H9 (cell line): ENCODE results near the gene TRABD2B. TPM values are rescaled to one million over a fixed set of nuclear protein-coding genes. Genes with fewer than 3 reads are reported as not detected.

Experiments
- DNase-seq: peaks from one replicate; pipeline ENCODE4 v3.0.0-alpha.2; 2017
- H2AFZ ChIP-seq: one replicate; pipeline ENCODE4 v1.6.1; 2013; ENCODE audit warnings: mild to moderate bottlenecking, low read length, control low read depth, moderate library complexity
- H2AK5ac ChIP-seq: 2 replicates; pipeline ENCODE4 v1.6.1; 2013; ENCODE audit warnings: low read length, control low read depth, mixed read lengths; ENCODE audit not compliant: insufficient read length
- H2BK120ac ChIP-seq: one replicate; pipeline ENCODE4 v1.6.1; 2013; ENCODE audit warnings: low read depth, mild to moderate bottlenecking, low read length, control low read depth, inconsistent platforms; ENCODE audit not compliant: poor library complexity, severe bottlenecking
- H2BK12ac ChIP-seq: 2 replicates; pipeline ENCODE4 v1.6.1; 2013; ENCODE audit warnings: low read length, control low read depth, mixed read lengths, low read depth; ENCODE audit not compliant: insufficient read length
- H2BK15ac ChIP-seq: 2 replicates; pipeline ENCODE4 v1.6.1; 2013; ENCODE audit warnings: low read depth, low read length, control low read depth
- H2BK20ac ChIP-seq: one replicate; pipeline ENCODE4 v1.6.1; 2013; ENCODE audit warnings: low read depth, mild to moderate bottlenecking, low read length, control low read depth, inconsistent platforms; ENCODE audit not compliant: poor library complexity, severe bottlenecking
- H2BK5ac ChIP-seq: 2 replicates; pipeline ENCODE4 v1.6.1; 2013; ENCODE audit warnings: low read length, control low read depth, mixed read lengths; ENCODE audit not compliant: insufficient read length
- H3K14ac ChIP-seq: 2 replicates; pipeline ENCODE4 v1.6.1; 2013; ENCODE audit warnings: low read length, control low read depth; ENCODE audit not compliant: insufficient read depth
- H3K18ac ChIP-seq: 2 replicates; pipeline ENCODE4 v1.6.1; 2013; ENCODE audit warnings: low read depth, mild to moderate bottlenecking, mixed read lengths, low read length, control low read depth; ENCODE audit not compliant: insufficient read length
- H3K23ac ChIP-seq: 2 replicates; pipeline ENCODE4 v1.6.1; 2013; ENCODE audit warnings: low read length, control low read depth, mixed read lengths, low read depth; ENCODE audit not compliant: insufficient read length
- H3K23me2 ChIP-seq: 2 replicates; pipeline ENCODE4 v1.6.1; 2013; ENCODE audit warnings: low read depth, mild to moderate bottlenecking, mixed read lengths, low read length, control low read depth; ENCODE audit not compliant: insufficient read length, poor library complexity, severe bottlenecking
- H3K27ac ChIP-seq: 2 replicates; pipeline ENCODE4 v1.5.1; 2013; ENCODE audit warnings: low read length, control low read depth, mixed read lengths, low read depth; ENCODE audit not compliant: insufficient read length
- H3K27me3 ChIP-seq: 2 replicates; pipeline ENCODE4 v1.6.1; 2013; ENCODE audit warnings: low read length, control low read depth, inconsistent platforms; ENCODE audit not compliant: insufficient read depth
- H3K4ac ChIP-seq: 2 replicates; pipeline ENCODE4 v1.6.1; 2013; ENCODE audit warnings: low read depth, mild to moderate bottlenecking, control low read depth, inconsistent platforms, low read length, moderate library complexity
- H3K4me1 ChIP-seq: 2 replicates; pipeline ENCODE4 v1.6.1; 2013; ENCODE audit warnings: low read length, control low read depth, inconsistent platforms; ENCODE audit not compliant: insufficient read depth
- H3K4me2 ChIP-seq: 2 replicates; pipeline ENCODE4 v1.6.1; 2013; ENCODE audit warnings: low read length, control low read depth, mixed read lengths; ENCODE audit not compliant: insufficient read length, insufficient read depth
- H3K56ac ChIP-seq: 2 replicates; pipeline ENCODE4 v1.6.1; 2013; ENCODE audit warnings: low read depth, mild to moderate bottlenecking, mixed read lengths, low read length, control low read depth; ENCODE audit not compliant: insufficient read length
- H3K79me1 ChIP-seq: 2 replicates; pipeline ENCODE4 v1.6.1; 2013; ENCODE audit warnings: low read depth, mild to moderate bottlenecking, moderate library complexity, low read length, control low read depth, inconsistent platforms; ENCODE audit not compliant: insufficient read depth, poor library complexity, severe bottlenecking
- H3K79me2 ChIP-seq: 2 replicates; pipeline ENCODE4 v1.6.1; 2013; ENCODE audit warnings: low read length, control low read depth, inconsistent platforms; ENCODE audit not compliant: insufficient read depth
- H3K9ac ChIP-seq: 2 replicates; pipeline ENCODE4 v1.6.1; 2013; ENCODE audit warnings: low read length, control low read depth, mixed read lengths; ENCODE audit not compliant: insufficient read length; ENCODE audit errors: extremely low read depth
- H3K9me3 ChIP-seq: one replicate; pipeline ENCODE4 v1.6.1; 2013; ENCODE audit warnings: low read depth, low read length, inconsistent platforms; ENCODE audit not compliant: control insufficient read depth
- H3T11ph ChIP-seq: one replicate; pipeline ENCODE4 v1.6.1; 2013; ENCODE audit warnings: mild to moderate bottlenecking, low read length, control low read depth, inconsistent platforms
- H4K20me1 ChIP-seq: one replicate; pipeline ENCODE4 v1.6.1; 2013; ENCODE audit not compliant: control insufficient read depth, insufficient read length, insufficient read depth
- H4K5ac ChIP-seq: 2 replicates; pipeline ENCODE4 v1.6.1; 2013; ENCODE audit warnings: low read depth, mild to moderate bottlenecking, mixed read lengths, low read length, control low read depth; ENCODE audit not compliant: insufficient read length
- H4K8ac ChIP-seq: replicated peaks from 2 replicates; pipeline ENCODE4 v1.6.1; 2013; ENCODE audit warnings: low read length, control low read depth, mixed read lengths, low read depth; ENCODE audit not compliant: insufficient read length
- H4K91ac ChIP-seq: 2 replicates; pipeline ENCODE4 v1.6.1; 2013; ENCODE audit warnings: low read depth, mild to moderate bottlenecking, moderate library complexity, mixed read lengths, low read length, control low read depth; ENCODE audit not compliant: insufficient read length
- H3K27ac Mint-ChIP-seq, 3 experiments: 2 replicates in 2 of 3; 3 replicates in 1 of 3; pipeline ENCODE4 v1.8.0; 2020 to 2021; ENCODE audit warnings: mixed read lengths in 3 of 3, mild to moderate bottlenecking in 1 of 3, moderate library complexity in 1 of 3
- H3K27me3 Mint-ChIP-seq: 2 replicates; pipeline ENCODE4 v1.8.0; 2021; ENCODE audit warnings: low read depth, mild to moderate bottlenecking, moderate library complexity, mixed read lengths
- H3K36me3 Mint-ChIP-seq, 3 experiments: 2 replicates in 2 of 3; 3 replicates in 1 of 3; pipeline ENCODE4 v1.8.0; 2020 to 2021; ENCODE audit warnings: low read depth in 3 of 3, mixed read lengths in 3 of 3; ENCODE audit not compliant: insufficient read depth in 1 of 3
- H3K4me1 Mint-ChIP-seq, 2 experiments: 2 replicates each; pipeline ENCODE4 v1.8.0; 2020; ENCODE audit warnings: mixed read lengths in 2 of 2
- H3K4me3 Mint-ChIP-seq, 2 experiments: 2 replicates in 1 of 2; 3 replicates in 1 of 2; pipeline ENCODE4 v1.8.0; 2020 to 2021; ENCODE audit warnings: mild to moderate bottlenecking in 2 of 2, mixed read lengths in 2 of 2, moderate library complexity in 1 of 2
- H3K9me3 Mint-ChIP-seq, 2 experiments: 2 replicates in 1 of 2; 3 replicates in 1 of 2; pipeline ENCODE4 v1.8.0; 2020; ENCODE audit warnings: mild to moderate bottlenecking in 2 of 2, mixed read lengths in 2 of 2, moderate library complexity in 1 of 2
- WGBS: extraction: QIAGEN DNeasy Blood & Tissue Kit; methylation state at CpG from one replicate; pipeline ENCODE4 v1.1.7; 2013; ENCODE audit warnings: missing lambda C conversion rate, low lambda C conversion rate, mixed read lengths; ENCODE audit not compliant: insufficient read length; ENCODE audit errors: extremely low coverage; 5-methylcytosine and 5-hydroxymethylcytosine counted together
- total RNA-seq: library from RNA; stranded (reverse); gene quantifications from 2 replicates; pipeline ENCODE4 v1.2.1, GENCODE V29; 2021
- TF ChIP-seq, protein P1 (sequence below): fragments of 200-600 bp; sonication (generic); conservative IDR thresholded peaks from 3 replicates; pipeline ENCODE4 v1.8.0; 2021; ENCODE audit warnings: antibody characterized with exemption, mild to moderate bottlenecking

The TRABD2B gene
- total RNA-seq, 1 experiment from 2014 or later, result 2.3 TPM

DNA sequence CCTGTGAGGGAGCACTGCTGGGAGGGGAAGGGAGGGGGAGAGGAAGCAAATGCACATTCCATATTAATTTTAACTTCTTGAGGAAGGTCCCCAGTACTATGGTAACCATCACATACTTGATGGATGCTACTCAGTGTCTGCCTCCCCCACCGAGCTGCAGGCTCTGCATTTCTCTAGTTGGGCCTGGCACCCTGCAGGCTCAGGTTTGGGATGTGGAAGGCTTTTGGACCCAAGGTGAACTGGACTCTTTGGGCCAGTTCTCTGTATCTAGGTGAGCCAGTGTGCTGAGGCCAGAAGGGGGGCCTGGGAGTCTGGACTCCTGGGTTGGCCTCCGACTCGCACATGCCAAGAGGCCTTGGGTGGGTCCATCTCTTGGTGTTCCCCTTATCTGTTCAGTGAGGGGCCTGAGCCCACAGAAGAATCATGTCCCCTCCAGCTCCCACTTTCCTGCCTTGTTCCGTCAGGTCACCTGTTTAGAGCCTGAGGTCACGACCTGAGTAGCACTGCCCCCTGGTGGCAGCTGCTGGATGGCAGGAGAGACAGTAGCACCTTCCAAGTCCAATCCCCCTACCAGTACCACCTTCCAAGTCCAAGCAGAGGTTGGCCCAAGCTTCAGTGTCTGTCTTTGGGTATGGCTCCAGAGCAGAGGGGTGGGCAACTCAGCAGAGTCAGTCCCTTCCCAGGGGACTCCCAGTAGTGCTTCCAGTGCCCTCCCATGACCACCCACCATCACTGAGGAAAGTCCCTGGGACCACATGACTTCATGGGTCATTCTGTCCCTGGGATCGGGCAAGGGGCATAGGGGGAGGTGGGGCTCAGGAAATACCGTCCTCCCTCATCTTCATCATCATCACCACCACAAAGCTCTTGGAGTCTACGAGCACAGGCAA, 241.8 kb downstream of the TRABD2B start:
- DNase-seq, result peak; percentile 77
- Histone ChIP-seq H2BK5ac (no peak overlapping the region), H2AFZ (no peak overlapping the region), H2BK20ac (no peak overlapping the region), H3K9me3 (no peaks in the 10 kb centered on the region), H2BK15ac (no peak overlapping the region), H3K79me1 (no peaks in the 10 kb centered on the region), H3K23ac (no peak overlapping the region), H3K4ac (no peak overlapping the region), H2BK120ac (no peak overlapping the region), H4K20me1 (no peaks in the 10 kb centered on the region), H3K27me3 (no peaks in the 10 kb centered on the region), H2BK12ac (no peak overlapping the region), H4K8ac (no peak overlapping the region), H3K4me1 (no peaks in the 10 kb centered on the region), H3K79me2 (no peaks in the 10 kb centered on the region), H4K91ac (no peak overlapping the region), H3K18ac (no peak overlapping the region), H3K27ac (no peak overlapping the region), H2AK5ac (no peak overlapping the region), H3K23me2 (no peaks in the 10 kb centered on the region), H3K9ac (no peak overlapping the region), H3T11ph (no peak overlapping the region), H3K56ac (no peak overlapping the region), H3K4me2 (no peak overlapping the region), H3K14ac (no peak overlapping the region), H4K5ac (no peak overlapping the region)
- TF ChIP-seq, protein P1, sequence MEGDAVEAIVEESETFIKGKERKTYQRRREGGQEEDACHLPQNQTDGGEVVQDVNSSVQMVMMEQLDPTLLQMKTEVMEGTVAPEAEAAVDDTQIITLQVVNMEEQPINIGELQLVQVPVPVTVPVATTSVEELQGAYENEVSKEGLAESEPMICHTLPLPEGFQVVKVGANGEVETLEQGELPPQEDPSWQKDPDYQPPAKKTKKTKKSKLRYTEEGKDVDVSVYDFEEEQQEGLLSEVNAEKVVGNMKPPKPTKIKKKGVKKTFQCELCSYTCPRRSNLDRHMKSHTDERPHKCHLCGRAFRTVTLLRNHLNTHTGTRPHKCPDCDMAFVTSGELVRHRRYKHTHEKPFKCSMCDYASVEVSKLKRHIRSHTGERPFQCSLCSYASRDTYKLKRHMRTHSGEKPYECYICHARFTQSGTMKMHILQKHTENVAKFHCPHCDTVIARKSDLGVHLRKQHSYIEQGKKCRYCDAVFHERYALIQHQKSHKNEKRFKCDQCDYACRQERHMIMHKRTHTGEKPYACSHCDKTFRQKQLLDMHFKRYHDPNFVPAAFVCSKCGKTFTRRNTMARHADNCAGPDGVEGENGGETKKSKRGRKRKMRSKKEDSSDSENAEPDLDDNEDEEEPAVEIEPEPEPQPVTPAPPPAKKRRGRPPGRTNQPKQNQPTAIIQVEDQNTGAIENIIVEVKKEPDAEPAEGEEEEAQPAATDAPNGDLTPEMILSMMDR, result peak; percentile 89
- Mint-ChIP-seq H3K4me3 (no peak overlapping the region), H3K36me3 (no peaks in the 10 kb centered on the region), H3K4me1 (peaks cover 3 to 11% of the 10 kb centered on the region in 2 experiments), H3K27me3 (peaks cover 16% of the 10 kb centered on the region), H3K9me3 (no peaks in the 10 kb centered on the region; a peak in 1 of 5 replicates), H3K27ac (no peak overlapping the region)
- WGBS, result no CpG with 5 or more reads among the region's 8 CpGs
